ENCODE results near the gene TBC1D22A. TPM values are rescaled to one million over a fixed set of nuclear protein-coding genes. Genes with fewer than 3 reads are reported as not detected.

The TBC1D22A gene
- total RNA-seq, 1 experiment from 2014 or later, result 20.9 TPM

GRCh38 chr22:46767249-46767985 lies 5.0 kb downstream of the TBC1D22A start:
- Histone ChIP-seq H3K79me2 (ENCODE audit: insufficient read depth, low read length) (peaks cover 65% of the 10 kb centered on the region), H3K36me3 (ENCODE audit: control insufficient read depth in 1 of 2, insufficient read depth in 2 of 2, low read length in 2 of 2) (no peaks in the 10 kb centered on the region; a peak in 1 of 4 replicates), H4K20me1 (ENCODE audit: insufficient read depth) (no peaks in the 10 kb centered on the region), H3K9me2 (ENCODE audit: insufficient read depth) (no peaks in the 10 kb centered on the region), H3K4me2 (ENCODE audit: low read length) (no peak overlapping the region), H3K27me3 (ENCODE audit: insufficient read depth, low read length) (no peaks in the 10 kb centered on the region), H3K9ac (ENCODE audit: low read length) (no peak overlapping the region), H3K4me3 (replicated peaks in 1 of 2; ENCODE audit: low read depth in 1 of 2, low read length in 2 of 2) (no peak overlapping the region), H3K4me1 (ENCODE audit: control insufficient read depth in 1 of 2, insufficient read depth in 2 of 2, low read length in 2 of 2) (peaks cover 7 to 15% of the 10 kb centered on the region in 2 experiments), H3K27ac (ENCODE audit: low read depth, low read length) (no peak overlapping the region), H2AFZ (ENCODE audit: low read depth, low read length, poor library complexity, severe bottlenecking) (no peak overlapping the region), H3K9me3 (ENCODE audit: control insufficient read depth in 1 of 2, insufficient read depth in 1 of 2, low read depth in 1 of 2, low read length in 2 of 2) (no peaks in the 10 kb centered on the region)
- BruUV-seq (replicated peaks), result no TSS peak
- ChIA-PET RAD21 (ENCODE audit: low non-redundant PET in 1 of 2, low total read pairs in 2 of 2, uncharacterized antibody in 2 of 2, unreplicated experiment in 2 of 2) (no interaction called here), CTCF (interaction anchor here (1.1 kb wide), 1 partner anchor 9 kb away, joined by 3 read pairs; no protein-coding TSS in a partner anchor), POLR2A (no interaction called here)
- intact Hi-C loops (cut with micrococcal nuclease), result no loop called here
- TF ChIP-seq POLR2AphosphoS5 (IDR thresholded peaks at IDR 0.05; ENCODE audit: low read depth, low read length), result no peak
- TF ChIP-seq, protein P1, sequence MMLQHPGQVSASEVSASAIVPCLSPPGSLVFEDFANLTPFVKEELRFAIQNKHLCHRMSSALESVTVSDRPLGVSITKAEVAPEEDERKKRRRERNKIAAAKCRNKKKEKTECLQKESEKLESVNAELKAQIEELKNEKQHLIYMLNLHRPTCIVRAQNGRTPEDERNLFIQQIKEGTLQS (IDR thresholded peaks at IDR 0.05), result no peak
- TF ChIP-seq, protein P2, sequence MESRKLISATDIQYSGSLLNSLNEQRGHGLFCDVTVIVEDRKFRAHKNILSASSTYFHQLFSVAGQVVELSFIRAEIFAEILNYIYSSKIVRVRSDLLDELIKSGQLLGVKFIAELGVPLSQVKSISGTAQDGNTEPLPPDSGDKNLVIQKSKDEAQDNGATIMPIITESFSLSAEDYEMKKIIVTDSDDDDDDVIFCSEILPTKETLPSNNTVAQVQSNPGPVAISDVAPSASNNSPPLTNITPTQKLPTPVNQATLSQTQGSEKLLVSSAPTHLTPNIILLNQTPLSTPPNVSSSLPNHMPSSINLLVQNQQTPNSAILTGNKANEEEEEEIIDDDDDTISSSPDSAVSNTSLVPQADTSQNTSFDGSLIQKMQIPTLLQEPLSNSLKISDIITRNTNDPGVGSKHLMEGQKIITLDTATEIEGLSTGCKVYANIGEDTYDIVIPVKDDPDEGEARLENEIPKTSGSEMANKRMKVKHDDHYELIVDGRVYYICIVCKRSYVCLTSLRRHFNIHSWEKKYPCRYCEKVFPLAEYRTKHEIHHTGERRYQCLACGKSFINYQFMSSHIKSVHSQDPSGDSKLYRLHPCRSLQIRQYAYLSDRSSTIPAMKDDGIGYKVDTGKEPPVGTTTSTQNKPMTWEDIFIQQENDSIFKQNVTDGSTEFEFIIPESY (IDR thresholded peaks at IDR 0.05; ENCODE audit: extremely low read depth, insufficient replicate concordance, low read length), result no peak
- TF ChIP-seq EZH2 (IDR thresholded peaks at IDR 0.05), result no peak
- TF ChIP-seq SIN3A (IDR thresholded peaks at IDR 0.05; ENCODE audit: low read depth), result no peak
- no peak for TF ChIP-seq TCF7L2 (IDR thresholded peaks at IDR 0.05; ENCODE audit: borderline replicate concordance, extremely low read depth, insufficient read depth, insufficient read length)
- TF ChIP-seq FOSL1 (IDR thresholded peaks at IDR 0.05; ENCODE audit: low read depth), result no peak
- no peak for TF ChIP-seq ELF1 (IDR thresholded peaks at IDR 0.05; ENCODE audit: borderline replicate concordance, low read depth)
- no peak for TF ChIP-seq SP1 (IDR thresholded peaks at IDR 0.05; ENCODE audit: low read depth)
- TF ChIP-seq ZFX (IDR thresholded peaks at IDR 0.05), result no peak
- TF ChIP-seq EGR1 (IDR thresholded peaks at IDR 0.05; ENCODE audit: low read depth), result no peak
- TF ChIP-seq REST (IDR thresholded peaks at IDR 0.05; ENCODE audit: low read depth), result no peak
- no peak for TF ChIP-seq YY1 (IDR thresholded peaks at IDR 0.05; ENCODE audit: extremely low read depth, insufficient replicate concordance, low read depth, low read length)
- TF ChIP-seq SRF (IDR thresholded peaks at IDR 0.05; ENCODE audit: low read depth), result no peak
- DNase-seq (ENCODE audit: low read depth, low spot score) (no peak), ATAC-seq (no peak)
